Measurements from ENCODE around the gene USP6NL.

GRCh38 chr10:11488126-11488525 lies 123.3 kb downstream of the USP6NL start:
- TF ChIP-seq CTCF (conservative IDR thresholded peaks at IDR 0.05; ENCODE audit: low read depth, low read length) (no peak), EZH2 (IDR thresholded peaks at IDR 0.05; ENCODE audit: low read length, unreplicated experiment) (no peak), EZH2phosphoT487 (IDR thresholded peaks at IDR 0.05; ENCODE audit: borderline replicate concordance, low read length) (no peak)

Data from PC-3 (cell line).